Muscle layer of duodenum (tissue), 2 donors: ENCODE results near the gene DCTPP1.
A peak's percentile ranks its signal among the peaks of the same experiment; 100 is the strongest.
"Not testable (repeated sequence)": the region's sequence is repeated elsewhere in the genome, so short reads cannot be mapped to it uniquely, and the experiment has no call there.

Experiments used
- H3K27ac ChIP-seq: one replicate; pipeline ENCODE4 v1.7.0; 2013; ENCODE audit warnings: mild to moderate bottlenecking, low read length
- H3K27me3 ChIP-seq: one replicate; pipeline ENCODE4 v1.7.0; 2013; ENCODE audit warnings: low read depth, mild to moderate bottlenecking, control low read depth, low read length
- H3K36me3 ChIP-seq, 2 donors: one replicate each; pipeline ENCODE4 v1.7.0; 2013; ENCODE audit warnings: low read length in 2 of 2, control low read depth in 1 of 2, mild to moderate bottlenecking in 1 of 2; ENCODE audit not compliant: insufficient read depth in 2 of 2, control insufficient read depth in 1 of 2
- H3K4me1 ChIP-seq, 2 donors: one replicate each; pipeline ENCODE4 v1.7.0; 2013; ENCODE audit warnings: low read length in 2 of 2, mild to moderate bottlenecking in 2 of 2, control low read depth in 1 of 2, moderate library complexity in 1 of 2; ENCODE audit not compliant: insufficient read depth in 2 of 2, control insufficient read depth in 1 of 2
- H3K4me3 ChIP-seq, 2 donors: one replicate each; pipeline ENCODE4 v1.7.0; 2013; ENCODE audit warnings: low read length in 2 of 2, low read depth in 1 of 2, mild to moderate bottlenecking in 1 of 2
- H3K9me3 ChIP-seq, 2 donors: one replicate each; pipeline ENCODE4 v1.7.0; 2013; ENCODE audit warnings: low read length in 2 of 2, control low read depth in 1 of 2, mild to moderate bottlenecking in 1 of 2; ENCODE audit not compliant: control insufficient read depth in 1 of 2
- donor health status: healthy.

DCTPP1 gene

DNA sequence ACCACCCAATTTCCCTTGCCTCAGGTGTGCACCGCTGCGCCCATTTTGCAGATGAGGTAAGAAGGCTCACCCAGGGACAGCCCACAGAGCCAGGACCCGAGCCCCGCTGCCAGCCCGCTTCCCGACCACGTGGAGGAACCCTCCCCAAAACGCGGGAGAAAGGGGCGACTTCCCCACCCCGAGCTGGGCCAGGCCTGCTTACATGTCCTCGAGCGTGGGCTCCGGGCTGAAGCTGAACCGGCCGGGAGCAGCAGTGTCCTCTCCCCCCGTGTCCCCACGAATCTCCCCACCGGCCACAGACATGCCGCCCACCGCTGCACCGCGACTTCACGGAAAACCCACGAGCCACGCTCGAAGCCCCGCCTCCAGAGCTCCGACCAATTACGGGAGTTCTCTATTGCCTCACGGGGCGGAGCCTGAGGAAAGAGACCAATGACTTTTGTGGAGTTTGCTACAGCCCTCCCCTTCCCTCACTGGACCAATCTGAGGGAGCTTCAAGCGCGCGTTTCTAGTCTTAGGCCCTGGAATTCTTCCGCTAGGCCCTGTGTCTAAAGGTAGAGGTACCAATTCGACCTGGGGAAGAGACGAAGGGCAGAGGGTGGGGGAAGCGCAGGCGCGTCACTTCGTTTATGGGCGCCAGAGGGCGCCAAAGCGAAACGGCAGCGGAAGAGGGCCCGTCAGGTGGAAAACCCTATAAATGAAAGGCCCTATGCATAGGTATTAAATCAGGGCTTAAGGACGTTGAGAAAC lies at the start of gene DCTPP1:
Gene DCTPP1, minus strand, starts transcription at position 353 of the 750 bp plus-strand sequence. Its CDS starts 50 bp downstream, at position 303.
- Histone ChIP-seq H3K9me3 (no peaks in the 10 kb centered on the region), H3K27ac (peak within 1 kb of the TSS; percentile 73), H3K4me3 (peak within 1 kb of the TSS; percentile 83 to 87), H3K36me3 (peaks cover 0 to 5% of the 10 kb centered on the region in 2 donors), H3K27me3 (no peaks in the 10 kb centered on the region), H3K4me1 (peaks cover 12 to 15% of the 10 kb centered on the region in 2 donors)

DNA sequence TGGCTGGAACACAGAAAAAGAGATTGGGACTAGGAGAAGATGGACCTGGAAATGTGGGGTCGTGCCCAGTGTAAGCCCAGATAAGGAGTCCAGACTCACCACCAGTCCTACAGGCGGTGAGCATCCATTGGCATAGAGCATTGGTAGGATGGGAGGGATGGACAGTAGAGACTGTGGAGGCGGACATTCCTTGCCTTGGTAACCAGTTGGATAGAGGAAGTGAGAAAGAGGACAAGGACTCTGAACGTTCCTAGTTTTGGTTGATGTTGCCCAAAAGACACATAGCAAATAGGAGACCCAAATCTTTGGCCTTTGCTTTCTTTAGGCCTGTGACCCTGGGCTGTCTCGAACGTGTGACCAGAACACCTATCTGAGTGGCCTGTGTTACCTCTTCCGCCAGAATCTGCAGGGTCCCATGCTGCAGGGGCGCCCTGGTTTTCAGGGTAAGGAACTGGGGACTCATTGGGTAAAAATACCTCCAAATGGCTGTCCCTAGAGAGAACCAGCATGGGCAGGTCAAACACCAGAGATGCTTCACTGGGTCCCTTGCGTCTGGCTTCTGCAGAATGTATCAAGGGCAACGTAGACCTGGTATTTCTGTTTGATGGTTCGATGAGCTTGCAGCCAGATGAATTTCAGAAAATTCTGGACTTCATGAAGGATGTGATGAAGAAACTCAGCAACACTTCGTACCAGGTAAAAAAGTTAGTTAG lies 49.1 kb upstream of the DCTPP1 start:
- H3K36me3 ChIP-seq = no peaks in the 10 kb centered on the region
- no peaks in the 10 kb centered on the region for H3K27me3 ChIP-seq
- H3K9me3 ChIP-seq = no peaks in the 10 kb centered on the region
- no peak overlapping the region for H3K27ac ChIP-seq
- H3K4me1 ChIP-seq = no peaks in the 10 kb centered on the region
- no peak overlapping the region for H3K4me3 ChIP-seq

DNA sequence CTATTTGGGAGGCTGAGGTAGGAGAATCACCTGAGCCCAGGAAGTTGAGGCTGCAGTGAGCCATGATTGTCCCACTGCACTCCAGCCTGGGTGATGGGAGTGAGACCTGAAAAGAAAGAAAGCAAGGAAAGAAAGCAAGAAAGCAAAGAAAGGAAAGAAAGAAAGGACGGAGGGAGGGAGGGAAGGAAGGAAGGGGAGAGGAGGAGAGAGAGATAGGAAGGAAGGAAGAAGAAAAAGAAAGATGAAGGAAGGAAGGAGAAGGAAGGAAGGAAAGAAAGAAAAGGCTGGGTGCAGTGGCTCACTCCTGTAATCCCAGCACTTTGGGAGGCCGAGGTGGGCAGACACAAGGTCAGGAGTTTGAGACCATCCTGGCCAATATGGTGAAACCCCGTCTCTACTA lies 47.9 kb upstream of the DCTPP1 start:
- H3K9me3 ChIP-seq, H3K4me1 ChIP-seq, H3K36me3 ChIP-seq, H3K4me3 ChIP-seq, H3K27ac ChIP-seq, H3K27me3 ChIP-seq: not testable (repeated sequence)

DNA sequence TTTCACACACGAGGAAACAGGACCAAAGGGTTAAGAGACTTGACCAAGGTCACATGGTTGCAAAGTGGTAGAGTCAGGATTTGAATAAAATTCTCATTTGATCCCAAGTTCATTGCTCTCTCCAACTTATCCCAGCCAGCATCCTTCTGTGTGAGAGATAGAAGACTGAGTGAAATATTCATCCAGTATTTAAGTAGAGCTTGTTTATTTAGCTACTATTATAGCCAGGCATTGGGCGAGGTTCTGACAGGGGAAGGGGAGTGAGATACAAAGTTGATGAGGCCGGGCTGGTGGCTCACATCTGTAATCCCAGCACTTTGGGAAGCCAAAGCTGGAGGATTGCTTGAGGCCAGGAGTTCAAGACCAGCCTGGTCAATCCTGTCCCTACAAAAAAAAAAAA lies 47.2 kb upstream of the DCTPP1 start:
- Histone ChIP-seq H3K4me1 (no peaks in the 10 kb centered on the region), H3K27me3 (no peaks in the 10 kb centered on the region), H3K4me3 (no peak overlapping the region), H3K36me3 (no peaks in the 10 kb centered on the region), H3K9me3 (no peaks in the 10 kb centered on the region), H3K27ac (no peak overlapping the region)

DNA sequence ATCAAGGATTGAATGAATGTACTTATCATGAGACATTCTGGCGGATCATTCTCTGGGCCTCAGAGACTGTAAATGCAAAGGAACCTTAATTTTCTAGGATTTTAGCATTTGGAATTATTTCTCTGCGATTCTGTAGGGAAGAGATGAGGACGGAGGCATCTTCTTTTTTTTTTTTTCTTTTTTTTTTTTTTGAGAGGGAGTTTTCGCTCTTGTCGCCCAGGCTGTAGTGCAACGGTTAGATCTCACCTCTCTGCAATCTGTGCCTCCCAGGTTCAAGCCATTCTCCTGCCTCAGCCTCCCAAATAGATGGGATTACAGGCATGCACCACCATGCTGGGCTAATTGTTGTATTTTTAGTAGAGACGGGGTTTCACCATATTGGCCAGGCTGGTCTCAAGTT lies 44.9 kb upstream of the DCTPP1 start:
- Histone ChIP-seq H3K27me3 (no peaks in the 10 kb centered on the region), H3K4me3 (no peak overlapping the region), H3K27ac (no peak overlapping the region), H3K36me3 (no peaks in the 10 kb centered on the region), H3K9me3 (no peaks in the 10 kb centered on the region), H3K4me1 (no peaks in the 10 kb centered on the region)

DNA sequence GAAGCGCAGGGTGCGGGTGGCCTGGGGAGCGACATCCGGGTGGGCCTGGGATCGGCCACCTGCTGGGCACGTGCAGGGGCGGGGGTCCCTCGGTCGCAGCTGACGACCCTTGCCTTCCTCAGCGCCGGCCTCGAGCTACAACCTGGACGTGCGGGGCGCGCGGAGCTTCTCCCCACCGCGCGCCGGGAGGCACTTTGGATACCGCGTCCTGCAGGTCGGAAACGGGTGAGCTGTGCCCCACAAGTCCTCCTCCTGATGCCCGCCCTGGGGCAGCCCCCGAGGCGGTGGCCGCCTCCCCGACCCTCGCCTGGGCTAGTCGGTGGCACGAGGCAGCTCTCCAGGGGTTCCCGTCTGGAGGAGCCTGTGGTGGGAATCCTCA lies 44.2 kb upstream of the DCTPP1 start:
- no peaks in the 10 kb centered on the region for H3K36me3 ChIP-seq
- peak overlapping the region; percentile 2 to 11 for H3K4me3 ChIP-seq
- H3K27ac ChIP-seq = no peak overlapping the region
- no peaks in the 10 kb centered on the region for H3K4me1 ChIP-seq
- H3K27me3 ChIP-seq = no peaks in the 10 kb centered on the region
- H3K9me3 ChIP-seq = no peaks in the 10 kb centered on the region

DNA sequence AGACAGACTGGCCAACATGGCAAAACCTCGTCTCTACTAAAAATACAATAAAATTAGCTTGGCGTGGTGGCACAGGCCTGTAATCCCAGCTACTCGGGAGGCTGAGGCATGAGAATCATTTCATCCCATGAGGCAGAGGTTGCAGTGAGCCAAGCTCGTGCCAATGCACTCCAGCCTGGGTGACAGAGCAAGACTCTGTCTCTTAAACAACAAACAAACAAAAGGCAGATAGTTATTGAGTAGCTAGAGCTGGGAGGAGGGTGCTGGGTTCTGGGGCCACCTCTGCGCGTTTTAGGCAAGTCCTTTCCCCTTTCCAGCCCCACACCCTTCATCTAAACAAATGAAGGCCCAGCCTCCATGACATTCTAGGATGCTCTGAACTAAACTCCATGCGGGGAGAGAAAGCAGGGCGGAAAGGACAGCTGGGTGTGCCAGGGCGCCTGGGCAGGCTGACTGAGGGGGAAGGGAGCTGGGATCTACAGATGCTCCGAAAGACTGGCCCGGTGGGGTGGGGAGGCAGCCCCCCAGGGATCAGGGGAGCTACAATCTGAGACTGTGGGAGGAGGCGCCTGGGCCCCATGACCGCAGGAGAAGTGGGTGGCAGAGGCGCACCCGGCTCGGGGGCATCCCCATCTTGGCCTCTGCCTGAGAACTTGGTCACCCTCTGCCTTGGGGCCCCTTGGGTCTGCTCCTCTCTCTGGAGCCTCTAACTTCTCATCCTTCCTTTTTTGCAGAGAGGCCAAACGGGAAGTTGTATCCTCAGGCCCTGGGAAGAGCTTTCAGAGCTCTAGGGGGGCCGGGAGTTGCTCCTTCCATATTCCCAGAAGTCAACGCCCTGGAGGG lies 43.6 kb upstream of the DCTPP1 start:
- H3K4me1 ChIP-seq = no peaks in the 10 kb centered on the region
- peak overlapping the region; percentile 2 to 26 for H3K4me3 ChIP-seq
- H3K27ac ChIP-seq = no peak overlapping the region
- no peaks in the 10 kb centered on the region for H3K9me3 ChIP-seq
- H3K36me3 ChIP-seq = no peaks in the 10 kb centered on the region
- no peaks in the 10 kb centered on the region for H3K27me3 ChIP-seq

DNA sequence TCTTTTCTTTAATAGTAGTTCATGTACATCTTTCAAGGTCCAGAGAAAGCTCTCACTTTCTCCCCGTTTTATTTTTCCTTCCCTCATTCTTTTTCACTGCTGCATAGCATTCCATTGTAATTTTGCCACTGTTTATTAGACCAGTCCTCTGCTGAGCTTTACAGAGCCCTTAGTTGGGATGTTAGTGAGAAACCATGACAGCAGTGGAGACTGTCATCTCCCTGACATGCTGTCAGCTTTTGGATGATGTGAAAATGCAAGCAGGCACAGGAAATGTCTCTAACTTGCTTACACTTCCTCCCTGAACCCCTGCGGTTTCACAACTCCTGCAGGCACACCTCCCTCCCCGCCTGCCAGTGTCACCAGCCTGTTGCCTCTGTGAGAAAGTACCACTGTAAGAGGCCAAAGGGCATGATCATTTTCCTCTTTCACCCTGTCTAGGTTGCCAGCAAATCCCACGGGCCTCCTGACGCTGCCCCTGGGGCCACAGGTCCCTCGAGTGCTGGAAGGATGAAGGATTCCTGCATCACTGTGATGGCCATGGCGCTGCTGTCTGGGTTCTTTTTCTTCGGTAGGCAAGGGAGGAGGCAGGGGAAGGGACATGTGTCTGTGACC lies 42.6 kb upstream of the DCTPP1 start, which contains the start of gene ITGAL:
Gene ITGAL, plus strand, starts transcription at position 415 of the 615 bp plus-strand sequence. Its CDS starts 96 bp downstream, at position 511.
- no peaks in the 10 kb centered on the region for H3K27me3 ChIP-seq
- H3K9me3 ChIP-seq = no peaks in the 10 kb centered on the region
- peak within 1 kb of the TSS; percentile 51 for H3K27ac ChIP-seq
- peak within 1 kb of the TSS; percentile 2 to 37 for H3K4me3 ChIP-seq
- H3K36me3 ChIP-seq = no peaks in the 10 kb centered on the region
- H3K4me1 ChIP-seq = no peaks in the 10 kb centered on the region

DNA sequence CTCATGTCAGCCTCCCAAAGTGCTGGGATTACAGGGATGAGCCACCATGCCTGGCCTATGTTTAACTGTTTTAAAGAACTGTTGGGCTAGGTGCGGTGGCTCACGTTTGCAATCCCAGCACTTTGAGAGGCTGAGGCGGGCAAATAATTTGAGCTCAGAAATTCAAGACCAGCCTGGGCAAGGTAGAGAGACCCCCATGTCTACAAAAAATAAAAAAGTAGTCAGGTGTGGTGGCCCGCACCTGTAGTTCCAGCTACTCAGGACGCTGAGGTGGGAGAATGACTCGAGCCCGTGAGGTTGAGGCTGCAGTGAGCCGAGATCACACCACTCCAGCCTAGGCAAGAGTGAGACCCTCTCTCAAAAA lies 40.8 kb upstream of the DCTPP1 start:
- no peaks in the 10 kb centered on the region for H3K36me3 ChIP-seq
- H3K27me3 ChIP-seq = no peaks in the 10 kb centered on the region
- no peaks in the 10 kb centered on the region for H3K9me3 ChIP-seq
- H3K4me1 ChIP-seq = no peaks in the 10 kb centered on the region
- H3K4me3 ChIP-seq = no peak overlapping the region
- no peak overlapping the region for H3K27ac ChIP-seq

DNA sequence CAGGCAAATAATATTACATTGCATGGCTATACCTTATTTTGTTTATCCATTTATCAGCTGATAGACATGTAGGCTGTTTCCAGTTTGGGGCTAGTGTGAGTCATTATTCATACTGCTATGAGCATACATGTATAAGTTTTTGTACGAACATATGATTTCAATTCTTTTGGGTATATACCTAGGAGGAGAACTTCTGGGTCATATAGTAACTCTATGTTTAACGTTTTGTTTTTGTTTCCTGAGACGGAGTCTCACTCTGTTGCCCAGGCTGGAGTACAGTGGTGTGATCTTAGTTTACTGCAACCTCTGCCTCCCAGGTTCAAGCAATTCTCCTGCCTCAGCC lies 40.3 kb upstream of the DCTPP1 start:
- no peaks in the 10 kb centered on the region for H3K4me1 ChIP-seq
- no peaks in the 10 kb centered on the region for H3K9me3 ChIP-seq
- H3K27ac ChIP-seq = no peak overlapping the region
- no peak overlapping the region for H3K4me3 ChIP-seq
- no peaks in the 10 kb centered on the region for H3K27me3 ChIP-seq
- H3K36me3 ChIP-seq = no peaks in the 10 kb centered on the region

DNA sequence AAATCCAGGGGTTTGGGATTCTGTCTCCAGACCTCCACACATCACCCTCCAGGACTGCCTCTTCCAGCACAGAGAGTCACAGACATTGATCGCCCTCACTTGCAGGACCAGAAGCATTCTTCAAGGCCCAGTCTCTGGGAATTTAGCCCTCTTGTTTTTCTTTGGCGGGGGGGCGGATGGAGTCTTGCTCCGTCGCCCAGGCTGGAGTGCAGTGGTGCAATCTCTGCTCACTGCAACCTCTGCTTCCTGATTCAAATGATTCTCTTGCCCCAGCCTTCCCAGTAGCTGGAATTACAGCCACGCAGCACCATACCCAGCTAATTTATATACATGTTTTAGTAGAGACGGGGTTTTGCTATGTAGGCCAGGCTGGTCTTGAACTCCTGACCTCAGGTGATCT lies 34.2 kb upstream of the DCTPP1 start:
- no peaks in the 10 kb centered on the region for H3K27me3 ChIP-seq
- H3K27ac ChIP-seq = no peak overlapping the region
- no peaks in the 10 kb centered on the region for H3K4me1 ChIP-seq
- H3K4me3 ChIP-seq = no peak overlapping the region
- H3K9me3 ChIP-seq = no peaks in the 10 kb centered on the region
- no peaks in the 10 kb centered on the region for H3K36me3 ChIP-seq
